Measurements from ENCODE around the gene POLR1B. TPM values are rescaled to one million over a fixed set of nuclear protein-coding genes. Genes with fewer than 3 reads are reported as not detected.

Gene POLR1B
- 10.5 and 10.9 TPM in 2 replicates for total RNA-seq

GRCh38 chr2:112542123-112542983 lies at the start of gene POLR1B:
Gene POLR1B, plus strand, starts transcription at chr2:112542465. Its CDS starts 30 bp downstream, at chr2:112542495.
- TF ChIP-seq, protein P1, sequence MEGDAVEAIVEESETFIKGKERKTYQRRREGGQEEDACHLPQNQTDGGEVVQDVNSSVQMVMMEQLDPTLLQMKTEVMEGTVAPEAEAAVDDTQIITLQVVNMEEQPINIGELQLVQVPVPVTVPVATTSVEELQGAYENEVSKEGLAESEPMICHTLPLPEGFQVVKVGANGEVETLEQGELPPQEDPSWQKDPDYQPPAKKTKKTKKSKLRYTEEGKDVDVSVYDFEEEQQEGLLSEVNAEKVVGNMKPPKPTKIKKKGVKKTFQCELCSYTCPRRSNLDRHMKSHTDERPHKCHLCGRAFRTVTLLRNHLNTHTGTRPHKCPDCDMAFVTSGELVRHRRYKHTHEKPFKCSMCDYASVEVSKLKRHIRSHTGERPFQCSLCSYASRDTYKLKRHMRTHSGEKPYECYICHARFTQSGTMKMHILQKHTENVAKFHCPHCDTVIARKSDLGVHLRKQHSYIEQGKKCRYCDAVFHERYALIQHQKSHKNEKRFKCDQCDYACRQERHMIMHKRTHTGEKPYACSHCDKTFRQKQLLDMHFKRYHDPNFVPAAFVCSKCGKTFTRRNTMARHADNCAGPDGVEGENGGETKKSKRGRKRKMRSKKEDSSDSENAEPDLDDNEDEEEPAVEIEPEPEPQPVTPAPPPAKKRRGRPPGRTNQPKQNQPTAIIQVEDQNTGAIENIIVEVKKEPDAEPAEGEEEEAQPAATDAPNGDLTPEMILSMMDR (IDR thresholded peaks at IDR 0.05; ENCODE audit: extremely low read depth, low read depth, low read length) = no peak
- Histone ChIP-seq H3K4me2 (ENCODE audit: insufficient read depth, low read length) (peak within 1 kb of the TSS; percentile 84), H3K27me3 (ENCODE audit: insufficient read depth, low read length) (no peaks in the 10 kb centered on the region)

GRCh38 chr2:112493048-112493447 lies 49.2 kb upstream of the POLR1B start:
- peak overlapping the region; percentile 9 for H3K4me2 ChIP-seq (ENCODE audit: insufficient read depth, low read length)
- no peaks in the 10 kb centered on the region for H3K9me3 ChIP-seq (ENCODE audit: low read depth, low read length)
- peak overlapping the region; percentile 9 for H3K27ac ChIP-seq (ENCODE audit: low read depth, low read length)
- H3K79me2 ChIP-seq (ENCODE audit: insufficient read depth, low read length) = peaks cover 46% of the 10 kb centered on the region
- peaks cover 12% of the 10 kb centered on the region for H3K4me1 ChIP-seq (ENCODE audit: insufficient read depth, low read length)
- peaks cover 13% of the 10 kb centered on the region for H4K20me1 ChIP-seq (ENCODE audit: insufficient read depth, low read length)
- H3K4me3 ChIP-seq (ENCODE audit: insufficient read depth, low read length) = no peak overlapping the region
- H3K36me3 ChIP-seq (ENCODE audit: insufficient read depth, low read length) = peaks cover 21% of the 10 kb centered on the region
- H3K27me3 ChIP-seq (ENCODE audit: insufficient read depth, low read length) = no peaks in the 10 kb centered on the region
- DNase-seq (ENCODE audit: insufficient read length, low spot score, missing footprints) = peak; percentile 75
- no peak overlapping the region for H2AFZ ChIP-seq (ENCODE audit: low read length)
- TF ChIP-seq, protein P1 (IDR thresholded peaks at IDR 0.05; ENCODE audit: extremely low read depth, low read depth, low read length) = peak; percentile 15

More at GRCh38 chr2:112542123-112542983, at the start of gene POLR1B:
- Histone ChIP-seq H3K79me2 (ENCODE audit: insufficient read depth, low read length) (peaks cover 36% of the 10 kb centered on the region), H3K4me3 (ENCODE audit: insufficient read depth, low read length) (peak within 1 kb of the TSS; percentile 99), H3K4me1 (ENCODE audit: insufficient read depth, low read length) (peaks cover 14% of the 10 kb centered on the region), H2AFZ (ENCODE audit: low read length) (peak within 1 kb of the TSS; percentile 99), H3K9me3 (ENCODE audit: low read depth, low read length) (no peaks in the 10 kb centered on the region), H4K20me1 (ENCODE audit: insufficient read depth, low read length) (no peaks in the 10 kb centered on the region), H3K27ac (ENCODE audit: low read depth, low read length) (peak within 1 kb of the TSS; percentile 94), H3K36me3 (ENCODE audit: insufficient read depth, low read length) (peaks cover 5% of the 10 kb centered on the region)
- peak; percentile 93 for DNase-seq (ENCODE audit: insufficient read length, low spot score, missing footprints)

DNA sequence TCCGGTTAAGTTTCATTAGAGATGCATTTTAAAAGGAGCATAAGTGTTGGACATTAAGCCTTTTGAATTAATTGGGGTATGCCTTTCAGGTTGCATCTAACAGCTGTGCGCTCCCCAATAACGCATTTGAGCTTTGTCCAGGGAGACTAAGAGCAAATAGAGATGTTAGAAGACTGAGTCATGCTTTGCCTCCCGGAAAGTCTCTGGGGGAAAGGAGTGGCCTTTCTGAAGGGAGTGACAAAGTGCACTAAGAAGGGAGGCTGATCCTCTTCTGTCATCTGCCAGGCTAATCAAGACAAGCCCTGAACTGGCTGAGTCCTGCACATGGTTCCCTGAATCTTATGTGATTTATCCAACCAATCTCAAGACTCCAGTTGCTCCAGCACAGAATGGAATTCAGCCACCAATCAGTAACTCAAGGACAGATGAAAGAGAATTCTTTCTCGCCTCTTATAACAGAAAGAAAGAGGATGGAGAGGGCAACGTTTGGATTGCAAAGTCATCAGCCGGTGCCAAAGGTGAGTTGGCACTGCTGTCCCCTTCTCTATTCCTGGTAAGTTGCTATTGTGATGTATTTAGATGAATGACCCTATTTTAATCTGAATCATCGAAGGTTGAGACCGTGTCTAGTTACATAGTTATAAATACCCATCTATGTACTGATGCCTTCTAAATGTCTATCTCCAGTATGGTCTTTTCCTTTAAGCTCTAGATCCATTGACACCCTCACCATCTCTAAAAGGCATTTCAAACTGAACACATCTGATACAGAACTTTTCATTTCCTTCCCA lies 48.2 kb upstream of the POLR1B start:
- peak; percentile 90 for DNase-seq (ENCODE audit: insufficient read length, low spot score, missing footprints)
- Histone ChIP-seq H3K36me3 (ENCODE audit: insufficient read depth, low read length) (peaks cover 19% of the 10 kb centered on the region), H3K27ac (ENCODE audit: low read depth, low read length) (peak overlapping the region; percentile 9), H2AFZ (ENCODE audit: low read length) (no peak overlapping the region), H3K4me1 (ENCODE audit: insufficient read depth, low read length) (peaks cover 12% of the 10 kb centered on the region), H3K4me3 (ENCODE audit: insufficient read depth, low read length) (no peak overlapping the region), H3K27me3 (ENCODE audit: insufficient read depth, low read length) (no peaks in the 10 kb centered on the region), H3K79me2 (ENCODE audit: insufficient read depth, low read length) (peaks cover 41% of the 10 kb centered on the region), H4K20me1 (ENCODE audit: insufficient read depth, low read length) (peaks cover 13% of the 10 kb centered on the region), H3K9me3 (ENCODE audit: low read depth, low read length) (no peaks in the 10 kb centered on the region), H3K4me2 (ENCODE audit: insufficient read depth, low read length) (peak overlapping the region; percentile 18)
- TF ChIP-seq, protein P1 (IDR thresholded peaks at IDR 0.05; ENCODE audit: extremely low read depth, low read depth, low read length) = no peak

Data from osteoblast (primary cell).